ENCODE measurements around the gene MICU2.

MICU2 gene

DNA sequence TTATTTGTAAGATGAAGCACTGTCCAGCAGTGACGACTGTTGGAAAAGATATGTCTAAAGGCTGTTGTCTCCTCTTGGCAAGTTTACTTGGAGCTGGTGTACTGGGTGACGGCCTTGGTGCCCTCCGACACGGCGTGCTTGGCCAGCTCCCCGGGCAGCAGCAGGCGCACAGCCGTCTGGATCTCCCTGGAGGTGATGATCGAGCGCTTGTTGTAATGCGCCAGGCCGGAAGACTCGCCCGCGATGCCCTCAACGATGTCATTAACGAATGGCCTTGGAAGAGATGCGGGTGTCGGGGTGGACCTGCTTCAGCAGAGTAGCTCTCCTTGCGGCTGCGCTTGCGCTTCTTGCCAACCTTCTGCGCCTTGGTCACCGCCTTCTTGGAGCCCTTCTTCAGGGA lies 120.2 kb downstream of the MICU2 start:
- ChIA-PET CTCF (interaction anchor here (1.8 kb wide), 1 partner anchor 185 kb away, joined by 5 read pairs; no protein-coding TSS in a partner anchor), POLR2A (no interaction called here)
- Histone ChIP-seq H3K9me3 (ENCODE audit: control extremely low read depth in 1 of 5, control insufficient read depth in 4 of 5, insufficient read depth in 2 of 5, low read depth in 1 of 5, low read length in 4 of 5) (peaks cover 4 to 24% (median 6%) of the 10 kb centered on the region in 5 experiments), H3K4me3 (ENCODE audit: control insufficient read depth in 1 of 7, extremely low read depth in 1 of 7, insufficient read depth in 4 of 7, low read depth in 2 of 7, low read length in 6 of 7) (no peak overlapping the region), H3K36me3 (ENCODE audit: control insufficient read depth in 4 of 4, insufficient read depth in 4 of 4, low read length in 3 of 4) (no peaks in the 10 kb centered on the region), H3K27ac (ENCODE audit: insufficient read depth in 1 of 2, low read depth in 1 of 2, low read length in 2 of 2, poor library complexity in 1 of 2, severe bottlenecking in 2 of 2) (no peak overlapping the region), H3K27me3 (replicated peaks in 2 of 5; ENCODE audit: control insufficient read depth in 4 of 5, insufficient read depth in 5 of 5, low read length in 4 of 5) (peaks cover 0 to 8% (median 2%) of the 10 kb centered on the region in 5 experiments), H3K4me1 (ENCODE audit: control extremely low read depth in 1 of 4, control insufficient read depth in 4 of 4, insufficient read depth in 4 of 4, low read length in 3 of 4) (peaks cover 0 to 3% (median 0%) of the 10 kb centered on the region in 4 experiments)
- 96% methylated on average over 24 of the region's 24 CpGs for WGBS (ENCODE audit: insufficient coverage)
- no peak for DNase-seq

DNA sequence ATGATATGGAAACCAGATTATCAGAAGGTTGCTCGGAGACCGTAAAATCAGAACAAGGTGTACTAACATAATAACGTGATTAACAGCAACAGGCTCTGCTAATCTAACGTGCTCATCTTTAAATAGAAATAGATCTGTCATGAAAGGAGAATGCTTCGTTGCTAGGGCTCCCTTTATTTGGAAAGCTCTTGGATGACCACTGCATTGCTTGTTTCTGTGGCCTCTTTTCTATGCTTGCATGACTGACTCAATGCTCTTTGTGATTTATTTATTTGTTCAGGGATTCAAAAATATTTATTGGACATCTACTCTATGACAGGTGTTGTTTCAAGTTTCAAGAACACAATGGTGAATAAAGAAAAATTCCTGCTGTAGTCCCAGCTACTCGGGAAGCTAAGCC lies 122.6 kb downstream of the MICU2 start:
- ChIA-PET POLR2A (no interaction called here), CTCF (interaction anchor here (1.0 to 8.6 kb wide), 2 partner anchors 183 to 218 kb away, joined by 3 to 100 read pairs; no protein-coding TSS in a partner anchor)
- H3K4me1 ChIP-seq (ENCODE audit: control extremely low read depth in 1 of 4, control insufficient read depth in 4 of 4, insufficient read depth in 4 of 4, low read length in 3 of 4) = peaks cover 0 to 9% (median 4%) of the 10 kb centered on the region in 4 experiments
- peaks cover 0 to 6% (median 1%) of the 10 kb centered on the region in 5 experiments for H3K9me3 ChIP-seq (ENCODE audit: control extremely low read depth in 1 of 5, control insufficient read depth in 4 of 5, insufficient read depth in 2 of 5, low read depth in 1 of 5, low read length in 4 of 5)
- WGBS (ENCODE audit: insufficient coverage) = 82% methylated on average over 4 of the region's 6 CpGs
- no peak for DNase-seq
- H3K27ac ChIP-seq (ENCODE audit: insufficient read depth in 1 of 2, low read depth in 1 of 2, low read length in 2 of 2, poor library complexity in 1 of 2, severe bottlenecking in 2 of 2) = no peak overlapping the region
- H3K36me3 ChIP-seq (ENCODE audit: control insufficient read depth in 4 of 4, insufficient read depth in 4 of 4, low read length in 3 of 4) = no peaks in the 10 kb centered on the region
- H3K4me3 ChIP-seq (ENCODE audit: control insufficient read depth in 1 of 7, extremely low read depth in 1 of 7, insufficient read depth in 4 of 7, low read depth in 2 of 7, low read length in 6 of 7) = no peak overlapping the region
- H3K27me3 ChIP-seq (replicated peaks in 2 of 5; ENCODE audit: control insufficient read depth in 4 of 5, insufficient read depth in 5 of 5, low read length in 4 of 5) = peaks cover 0 to 8% (median 2%) of the 10 kb centered on the region in 5 experiments

DNA sequence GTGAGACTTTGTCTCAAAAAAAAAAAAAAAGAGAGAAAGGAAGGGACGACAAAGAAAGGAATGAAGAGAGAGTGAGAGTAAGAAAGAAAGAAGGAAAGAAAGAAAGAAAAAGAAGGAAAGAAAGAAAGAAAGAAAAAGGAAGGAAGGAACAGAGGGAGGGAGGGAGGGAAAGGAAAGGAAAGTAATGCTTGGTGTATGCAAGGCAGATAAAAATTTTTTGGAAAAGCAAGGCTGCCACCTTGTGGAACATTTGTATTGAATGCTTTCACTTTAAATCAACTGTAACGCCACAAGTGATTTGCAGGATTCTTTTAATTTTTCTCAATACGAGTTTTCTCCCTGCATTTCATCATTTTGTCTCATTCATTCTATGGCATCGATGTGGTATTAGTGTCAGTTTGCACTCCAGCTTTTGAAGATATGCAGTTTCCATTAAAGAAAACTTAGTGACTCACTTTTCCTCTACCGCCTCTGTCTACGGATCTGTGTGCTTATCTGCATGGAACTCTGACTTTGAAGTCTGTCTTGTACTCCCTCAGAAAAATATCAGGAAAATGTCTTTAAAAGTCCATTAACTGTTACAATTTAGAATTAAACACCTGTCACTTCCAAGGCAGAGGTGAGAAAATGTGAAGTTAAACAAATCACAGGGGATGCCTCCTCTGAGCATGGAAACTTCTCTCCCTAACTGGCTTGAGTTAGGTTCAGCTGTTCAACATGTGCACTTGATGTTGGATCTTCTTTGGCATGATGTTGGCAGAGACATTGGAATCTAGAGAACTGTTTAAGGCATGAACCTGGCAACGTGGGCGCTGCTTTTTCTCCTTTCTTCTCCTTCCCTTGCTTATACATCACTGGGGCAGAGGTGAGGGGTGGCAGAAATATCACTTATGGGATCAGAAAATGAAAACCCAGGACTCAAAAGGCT lies 124.8 kb downstream of the MICU2 start:
- CTCF ChIA-PET = interaction anchor here (0.9 to 8.6 kb wide), 14 partner anchors 14 to 987 kb away, joined by 3 to 100 read pairs (median 4); no protein-coding TSS in a partner anchor
- 52% methylated on average over 5 of the region's 8 CpGs for WGBS (ENCODE audit: insufficient coverage)

DNA sequence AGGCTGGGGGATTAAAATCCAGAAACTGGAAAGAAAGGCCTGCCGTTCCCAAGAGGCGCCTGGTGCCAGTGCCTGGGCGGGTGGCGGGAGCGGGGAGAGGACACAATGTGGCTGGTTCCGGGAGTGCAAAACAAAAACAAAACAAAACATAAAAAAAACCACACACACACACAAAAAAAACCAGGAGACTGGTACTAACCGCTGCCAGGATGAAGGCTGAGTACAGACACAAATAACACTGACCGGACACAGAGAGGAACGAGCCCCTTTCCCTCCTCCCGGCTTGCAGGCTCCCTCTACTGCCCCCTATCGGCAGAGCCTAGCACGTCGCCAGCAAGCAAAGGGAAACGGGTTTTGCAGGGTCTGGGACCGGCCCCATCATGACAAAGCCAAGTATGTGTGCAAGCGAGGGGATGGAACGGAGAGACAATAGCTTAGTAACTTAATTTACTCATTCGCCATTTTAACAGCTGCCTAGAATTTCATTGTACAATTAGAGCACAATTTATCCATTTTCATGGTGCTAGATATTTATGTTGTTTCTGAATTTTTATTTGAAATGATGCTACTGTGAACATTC lies 127.0 kb downstream of the MICU2 start:
- Histone ChIP-seq H3K4me3 (ENCODE audit: control insufficient read depth in 1 of 7, extremely low read depth in 1 of 7, insufficient read depth in 4 of 7, low read depth in 2 of 7, low read length in 6 of 7) (peak overlapping the region in 6 of 7 experiments; percentile 59 to 87 (median 63)), H3K27me3 (replicated peaks in 2 of 5; ENCODE audit: control insufficient read depth in 4 of 5, insufficient read depth in 5 of 5, low read length in 4 of 5) (peaks cover 0 to 8% (median 2%) of the 10 kb centered on the region in 5 experiments), H3K4me1 (ENCODE audit: control extremely low read depth in 1 of 4, control insufficient read depth in 4 of 4, insufficient read depth in 4 of 4, low read length in 3 of 4) (peaks cover 0 to 9% (median 4%) of the 10 kb centered on the region in 4 experiments), H3K9me3 (ENCODE audit: control extremely low read depth in 1 of 5, control insufficient read depth in 4 of 5, insufficient read depth in 2 of 5, low read depth in 1 of 5, low read length in 4 of 5) (no peaks in the 10 kb centered on the region), H3K27ac (ENCODE audit: insufficient read depth in 1 of 2, low read depth in 1 of 2, low read length in 2 of 2, poor library complexity in 1 of 2, severe bottlenecking in 2 of 2) (peak overlapping the region; percentile 27 to 71), H3K36me3 (ENCODE audit: control insufficient read depth in 4 of 4, insufficient read depth in 4 of 4, low read length in 3 of 4) (no peaks in the 10 kb centered on the region)
- WGBS (ENCODE audit: insufficient coverage) = 0% methylated on average over 8 of the region's 18 CpGs
- CTCF ChIA-PET = interaction anchor here (0.6 to 8.6 kb wide), 24 partner anchors 9 to 986 kb away, joined by 3 to 100 read pairs (median 4); partner anchors contain the start of gene ZDHHC20
- peak; percentile 91 to 95 (median 93) for DNase-seq
- POLR2A ChIA-PET = interaction anchor here (0.6 kb wide), 1 partner anchor 180 kb away, joined by 3 read pairs; no protein-coding TSS in a partner anchor

More for the DNA sequence above, 124.8 kb downstream of the MICU2 start:
- POLR2A ChIA-PET = interaction anchor here (0.7 to 1.1 kb wide), 2 partner anchors 9 to 303 kb away, joined by 3 read pairs; partner anchors contain the start of gene SKA3
- no peaks in the 10 kb centered on the region for H3K9me3 ChIP-seq (ENCODE audit: control extremely low read depth in 1 of 5, control insufficient read depth in 4 of 5, insufficient read depth in 2 of 5, low read depth in 1 of 5, low read length in 4 of 5)
- peak; percentile 81 to 92 (median 88) for DNase-seq
- no peak overlapping the region for H3K27ac ChIP-seq (ENCODE audit: insufficient read depth in 1 of 2, low read depth in 1 of 2, low read length in 2 of 2, poor library complexity in 1 of 2, severe bottlenecking in 2 of 2)
- peaks cover 0 to 8% (median 2%) of the 10 kb centered on the region in 5 experiments for H3K27me3 ChIP-seq (replicated peaks in 2 of 5; ENCODE audit: control insufficient read depth in 4 of 5, insufficient read depth in 5 of 5, low read length in 4 of 5)
- no peaks in the 10 kb centered on the region for H3K36me3 ChIP-seq (ENCODE audit: control insufficient read depth in 4 of 4, insufficient read depth in 4 of 4, low read length in 3 of 4)
- H3K4me3 ChIP-seq (ENCODE audit: control insufficient read depth in 1 of 7, extremely low read depth in 1 of 7, insufficient read depth in 4 of 7, low read depth in 2 of 7, low read length in 6 of 7) = peak overlapping the region in 2 of 7 experiments; percentile 16 to 29
- peaks cover 0 to 9% (median 4%) of the 10 kb centered on the region in 4 experiments for H3K4me1 ChIP-seq (ENCODE audit: control extremely low read depth in 1 of 4, control insufficient read depth in 4 of 4, insufficient read depth in 4 of 4, low read length in 3 of 4)

DNA sequence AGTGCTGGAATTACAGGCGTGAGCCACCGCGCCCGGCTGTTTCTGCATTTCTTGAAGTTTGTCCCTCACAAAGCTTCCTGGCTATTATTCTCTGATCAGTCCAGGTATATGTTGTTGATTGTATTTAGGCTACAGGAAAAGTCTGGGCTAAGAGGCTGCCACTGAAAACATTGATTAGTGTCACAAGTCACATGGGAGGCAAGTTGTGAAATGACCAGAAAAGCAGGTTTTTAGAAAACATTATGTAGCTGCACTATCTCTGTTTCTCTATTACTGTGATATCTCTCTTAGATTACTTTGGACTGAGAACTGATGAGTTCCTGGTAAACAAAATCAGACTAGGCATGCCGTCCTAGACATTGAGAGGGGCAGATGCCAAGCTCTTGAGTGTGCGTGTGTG lies 128.9 kb downstream of the MICU2 start:
- Histone ChIP-seq H3K4me3 (ENCODE audit: control insufficient read depth in 1 of 7, extremely low read depth in 1 of 7, insufficient read depth in 4 of 7, low read depth in 2 of 7, low read length in 6 of 7) (no peak overlapping the region), H3K4me1 (ENCODE audit: control extremely low read depth in 1 of 4, control insufficient read depth in 4 of 4, insufficient read depth in 4 of 4, low read length in 3 of 4) (peaks cover 0 to 9% (median 4%) of the 10 kb centered on the region in 4 experiments), H3K27ac (ENCODE audit: insufficient read depth in 1 of 2, low read depth in 1 of 2, low read length in 2 of 2, poor library complexity in 1 of 2, severe bottlenecking in 2 of 2) (no peak overlapping the region), H3K9me3 (ENCODE audit: control extremely low read depth in 1 of 5, control insufficient read depth in 4 of 5, insufficient read depth in 2 of 5, low read depth in 1 of 5, low read length in 4 of 5) (peaks cover 0 to 7% (median 0%) of the 10 kb centered on the region in 5 experiments), H3K27me3 (replicated peaks in 2 of 5; ENCODE audit: control insufficient read depth in 4 of 5, insufficient read depth in 5 of 5, low read length in 4 of 5) (peaks cover 0 to 4% (median 0%) of the 10 kb centered on the region in 5 experiments), H3K36me3 (ENCODE audit: control insufficient read depth in 4 of 4, insufficient read depth in 4 of 4, low read length in 3 of 4) (no peaks in the 10 kb centered on the region)
- CTCF ChIA-PET = interaction anchor here (1.0 to 8.6 kb wide), 3 partner anchors 15 to 177 kb away, joined by 3 to 100 read pairs (median 4); no protein-coding TSS in a partner anchor
- POLR2A ChIA-PET = no interaction called here
- 68% methylated on average over 4 of the region's 6 CpGs for WGBS (ENCODE audit: insufficient coverage)
- no peak for DNase-seq

DNA sequence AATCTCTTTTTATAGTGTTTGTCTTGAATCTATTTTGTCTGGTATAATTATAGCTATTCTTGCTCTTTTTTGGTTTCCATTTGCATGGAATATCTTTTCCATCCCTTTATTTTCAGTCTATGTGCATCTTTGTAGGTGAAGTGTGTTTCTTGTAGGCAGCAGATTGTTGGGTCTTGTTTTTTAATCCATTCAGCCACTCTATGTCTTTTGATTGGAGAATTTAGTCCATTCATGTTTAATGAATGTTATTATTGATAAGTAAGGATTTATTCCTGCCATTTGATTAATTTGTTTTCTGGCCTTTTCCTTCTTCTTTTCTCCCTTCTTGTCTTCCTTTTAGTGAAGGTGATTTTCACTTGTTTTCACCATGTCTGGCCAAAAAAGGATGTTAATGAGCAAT lies 133.2 kb downstream of the MICU2 start:
- no peaks in the 10 kb centered on the region for H3K4me1 ChIP-seq (ENCODE audit: control extremely low read depth in 1 of 4, control insufficient read depth in 4 of 4, insufficient read depth in 4 of 4, low read length in 3 of 4)
- H3K9me3 ChIP-seq (ENCODE audit: control extremely low read depth in 1 of 5, control insufficient read depth in 4 of 5, insufficient read depth in 2 of 5, low read depth in 1 of 5, low read length in 4 of 5) = peaks cover 0 to 7% (median 0%) of the 10 kb centered on the region in 5 experiments
- no peaks in the 10 kb centered on the region for H3K27me3 ChIP-seq (replicated peaks in 2 of 5; ENCODE audit: control insufficient read depth in 4 of 5, insufficient read depth in 5 of 5, low read length in 4 of 5)
- no peaks in the 10 kb centered on the region for H3K36me3 ChIP-seq (ENCODE audit: control insufficient read depth in 4 of 4, insufficient read depth in 4 of 4, low read length in 3 of 4)
- POLR2A ChIA-PET = no interaction called here
- CTCF ChIA-PET = interaction anchor here (1.0 to 1.1 kb wide), 2 partner anchors 172 to 179 kb away, joined by 3 read pairs; no protein-coding TSS in a partner anchor
- H3K4me3 ChIP-seq (ENCODE audit: control insufficient read depth in 1 of 7, extremely low read depth in 1 of 7, insufficient read depth in 4 of 7, low read depth in 2 of 7, low read length in 6 of 7) = no peak overlapping the region
- H3K27ac ChIP-seq (ENCODE audit: insufficient read depth in 1 of 2, low read depth in 1 of 2, low read length in 2 of 2, poor library complexity in 1 of 2, severe bottlenecking in 2 of 2) = no peak overlapping the region
- DNase-seq = no peak

Data from common myeloid progenitor, CD34-positive (primary cell).